IPS DF 6.9 (cell line): ENCODE measurements around the gene RASA2.

ENCODE experiments used
- DNase-seq: peaks from one replicate; pipeline ENCODE4 v3.0.0-alpha.2; 2013; ENCODE audit warnings: low read depth, low spot score
- H3K27ac ChIP-seq: one replicate; pipeline ENCODE4 v1.5.1; 2013; ENCODE audit warnings: low read length, control low read depth
- H3K27me3 ChIP-seq: 2 replicates; pipeline ENCODE4 v1.6.1; 2013; ENCODE audit warnings: mild to moderate bottlenecking, low read length; ENCODE audit not compliant: control insufficient read depth, insufficient read depth
- H3K36me3 ChIP-seq: 2 replicates; pipeline ENCODE4 v1.6.1; 2013; ENCODE audit warnings: low read length; ENCODE audit not compliant: control insufficient read depth, insufficient read depth
- H3K4me1 ChIP-seq: 2 replicates; pipeline ENCODE4 v1.6.1; 2013; ENCODE audit warnings: low read length; ENCODE audit not compliant: control insufficient read depth, insufficient read depth
- H3K4me3 ChIP-seq: 2 replicates; pipeline ENCODE4 v1.5.1; 2013; ENCODE audit warnings: mild to moderate bottlenecking, low read length
- H3K9me3 ChIP-seq: 2 replicates; pipeline ENCODE4 v1.6.1; 2013; ENCODE audit warnings: low read length, inconsistent platforms; ENCODE audit not compliant: control insufficient read depth, insufficient read depth
- WGBS: extraction: QIAGEN DNeasy Blood & Tissue Kit; methylation state at CpG from one replicate; pipeline ENCODE4 v1.1.7; 2013; ENCODE audit warnings: mixed read lengths, missing lambda C conversion rate; ENCODE audit not compliant: insufficient read length, insufficient coverage; 5-methylcytosine and 5-hydroxymethylcytosine counted together

RASA2 gene

GRCh38 chr3:141486746-141487520, at the start of gene RASA2:
Gene RASA2 (plus strand): TSS chr3:141487027. CDS start chr3:141487084, 57 bp downstream.
- Histone ChIP-seq H3K9me3 (no peaks in the 10 kb centered on the region), H3K4me3 (peak within 1 kb of the TSS; percentile 56), H3K27ac (no peak within 1 kb of the TSS), H3K36me3 (no peaks in the 10 kb centered on the region), H3K27me3 (no peaks in the 10 kb centered on the region), H3K4me1 (no peaks in the 10 kb centered on the region; the same call in 1 of the 2 replicates)
- WGBS: no CpG with 5 or more reads among the region's 96 CpGs
- DNase-seq: no peak

GRCh38 chr3:141439589-141439988, 47.2 kb upstream of the RASA2 start:
- no peaks in the 10 kb centered on the region for H3K9me3 ChIP-seq
- H3K27me3 ChIP-seq: no peaks in the 10 kb centered on the region
- H3K4me3 ChIP-seq: no peak overlapping the region
- no peaks in the 10 kb centered on the region; the same call in 1 of the 2 replicates for H3K4me1 ChIP-seq
- no peaks in the 10 kb centered on the region for H3K36me3 ChIP-seq
- no peak overlapping the region for H3K27ac ChIP-seq
- DNase-seq: no peak
- no CpG with 5 or more reads among the region's 3 CpGs for WGBS

GRCh38 chr3:141440942-141441341, 45.9 kb upstream of the RASA2 start:
- no peak for DNase-seq
- no peaks in the 10 kb centered on the region for H3K36me3 ChIP-seq
- no peak overlapping the region for H3K4me3 ChIP-seq
- no peaks in the 10 kb centered on the region for H3K9me3 ChIP-seq
- H3K27me3 ChIP-seq: no peaks in the 10 kb centered on the region
- no CpG with 5 or more reads among the region's 3 CpGs for WGBS
- no peaks in the 10 kb centered on the region; the same call in 1 of the 2 replicates for H3K4me1 ChIP-seq
- H3K27ac ChIP-seq: no peak overlapping the region

GRCh38 chr3:141441381-141442364, 45.2 kb upstream of the RASA2 start:
- Histone ChIP-seq H3K4me1 (no peaks in the 10 kb centered on the region; the same call in 1 of the 2 replicates), H3K27ac (no peak overlapping the region), H3K9me3 (no peaks in the 10 kb centered on the region), H3K36me3 (no peaks in the 10 kb centered on the region), H3K27me3 (no peaks in the 10 kb centered on the region), H3K4me3 (no peak overlapping the region)
- DNase-seq: no peak
- no CpG with 5 or more reads among the region's 10 CpGs for WGBS

GRCh38 chr3:141442446-141442845, 44.4 kb upstream of the RASA2 start:
- no peak for DNase-seq
- Histone ChIP-seq H3K4me3 (no peak overlapping the region), H3K36me3 (no peaks in the 10 kb centered on the region), H3K4me1 (no peaks in the 10 kb centered on the region; the same call in 1 of the 2 replicates), H3K27ac (no peak overlapping the region), H3K9me3 (no peaks in the 10 kb centered on the region), H3K27me3 (no peaks in the 10 kb centered on the region)
- no CpG with 5 or more reads among the region's 10 CpGs for WGBS

GRCh38 chr3:141442914-141443313, 43.9 kb upstream of the RASA2 start:
- H3K4me3 ChIP-seq: no peak overlapping the region
- no peaks in the 10 kb centered on the region for H3K9me3 ChIP-seq
- no CpG with 5 or more reads among the region's 15 CpGs for WGBS
- H3K27ac ChIP-seq: no peak overlapping the region
- DNase-seq: no peak
- no peaks in the 10 kb centered on the region; the same call in 1 of the 2 replicates for H3K4me1 ChIP-seq
- H3K27me3 ChIP-seq: no peaks in the 10 kb centered on the region
- no peaks in the 10 kb centered on the region for H3K36me3 ChIP-seq

- Histone ChIP-seq H3K4me3 (no peak overlapping the region), H3K27me3 (no peaks in the 10 kb centered on the region), H3K4me1 (no peaks in the 10 kb centered on the region; the same call in 1 of the 2 replicates), H3K9me3 (no peaks in the 10 kb centered on the region), H3K36me3 (no peaks in the 10 kb centered on the region), H3K27ac (no peak overlapping the region)
- DNase-seq: no peak
- no CpG with 5 or more reads among the region's 14 CpGs for WGBS
Observed at GRCh38 chr3:141444586-141445285, 42.1 kb upstream of the RASA2 start.

- H3K27me3 ChIP-seq: no peaks in the 10 kb centered on the region
- no peak for DNase-seq
- no CpG with 5 or more reads among the region's 1 CpG for WGBS
- no peaks in the 10 kb centered on the region for H3K36me3 ChIP-seq
- H3K27ac ChIP-seq: no peak overlapping the region
- no peaks in the 10 kb centered on the region for H3K9me3 ChIP-seq
- H3K4me3 ChIP-seq: no peak overlapping the region
- no peaks in the 10 kb centered on the region; the same call in 1 of the 2 replicates for H3K4me1 ChIP-seq
Observed at GRCh38 chr3:141445990-141446389, 40.8 kb upstream of the RASA2 start.

- Histone ChIP-seq H3K9me3 (no peaks in the 10 kb centered on the region), H3K27ac (no peak overlapping the region), H3K4me1 (no peaks in the 10 kb centered on the region), H3K36me3 (no peaks in the 10 kb centered on the region), H3K4me3 (no peak overlapping the region), H3K27me3 (no peaks in the 10 kb centered on the region)
- no peak for DNase-seq
Observed at GRCh38 chr3:141446737-141447136, 40.1 kb upstream of the RASA2 start.

GRCh38 chr3:141447383-141447782, 39.4 kb upstream of the RASA2 start:
- DNase-seq: no peak
- Histone ChIP-seq H3K4me1 (no peaks in the 10 kb centered on the region), H3K36me3 (no peaks in the 10 kb centered on the region), H3K27me3 (no peaks in the 10 kb centered on the region), H3K4me3 (no peak overlapping the region), H3K9me3 (no peaks in the 10 kb centered on the region), H3K27ac (no peak overlapping the region)
- no CpG with 5 or more reads among the region's 6 CpGs for WGBS
